Renal cortex interstitium (tissue), 11 donors: ENCODE measurements around the gene LTF. TPM values are rescaled to one million over a fixed set of nuclear protein-coding genes. Genes with fewer than 3 reads are reported as not detected.
A peak's percentile ranks its signal among the peaks of the same experiment; 100 is the strongest.
"Not testable (repeated sequence)": the region's sequence is repeated elsewhere in the genome, so short reads cannot be mapped to it uniquely, and the experiment has no call there.

Experiments
- DNase-seq, 11 donors: peaks; one replicate each; pipeline ENCODE4 v3.0.0-alpha.2; 2013; ENCODE audit warnings: low read depth in 9 of 11, low spot score in 4 of 11; ENCODE audit errors: extremely low read depth in 1 of 11
- polyA plus RNA-seq, 3 donors: library from polyadenylated mRNA; unstranded; fragments of 120-200 nt; gene quantifications; one replicate each; pipeline ENCODE4 v1.2.1, GENCODE V29; 2013; ENCODE audit not compliant: insufficient read length in 3 of 3

LTF gene
- polyA plus RNA-seq, 3 donors: 2.9 to 3.4 (median 3.3) TPM

- no peak for DNase-seq
These were observed 10.5 kb downstream of the LTF start for GRCh38 chr3:46454209-46454595.

GRCh38 chr3:46453526-46454208 is 11.0 kb downstream of the LTF start:
- DNase-seq: no peak

GRCh38 chr3:46449755-46450552 is 14.8 kb downstream of the LTF start:
- DNase-seq: no peak

GRCh38 chr3:46448721-46449120 is 16.0 kb downstream of the LTF start:
- no peak for DNase-seq

GRCh38 chr3:46447228-46447985 is 17.3 kb downstream of the LTF start:
- no peak for DNase-seq

GRCh38 chr3:46442576-46443530 is 21.9 kb downstream of the LTF start:
- DNase-seq: peak in 6 of 11 donors; percentile 13 to 45 (median 24)

GRCh38 chr3:46440531-46441294 is 24.0 kb downstream of the LTF start:
- DNase-seq: no peak

GRCh38 chr3:46438831-46439230 is 25.9 kb downstream of the LTF start:
- DNase-seq: no peak

GRCh38 chr3:46435081-46435726 is 29.5 kb downstream of the LTF start:
- DNase-seq: no peak

- DNase-seq: no peak
These were observed 30.9 kb downstream of the LTF start for GRCh38 chr3:46433841-46434240.

GRCh38 chr3:46433118-46433517 is 31.6 kb downstream of the LTF start:
- not testable (repeated sequence) for DNase-seq

- not testable (repeated sequence) for DNase-seq
These were observed 32.8 kb downstream of the LTF start for GRCh38 chr3:46431905-46432304.

GRCh38 chr3:46430879-46431278 is 33.8 kb downstream of the LTF start:
- not testable (repeated sequence) for DNase-seq

GRCh38 chr3:46429671-46430070 is 35.0 kb downstream of the LTF start:
- no peak for DNase-seq

GRCh38 chr3:46429250-46429649 is 35.5 kb downstream of the LTF start:
- no peak for DNase-seq

GRCh38 chr3:46427916-46428833 is 36.5 kb downstream of the LTF start:
- DNase-seq: peak in 1 of 11 donors; percentile 9

GRCh38 chr3:46427404-46427803 is 37.3 kb downstream of the LTF start:
- not testable (repeated sequence) for DNase-seq
